Gastroesophageal sphincter (tissue), 3 donors: ENCODE results near the gene CACNB4.

Experiments used
- POLR2A ChIP-seq, 2 donors: fragments of 450-650 bp; IDR thresholded peaks; one replicate each; pipeline ENCODE4 v1.6.1; 2017; ENCODE audit warnings: antibody characterized with exemption in 2 of 2, mild to moderate bottlenecking in 2 of 2, moderate library complexity in 1 of 2
- POLR2AphosphoS5 ChIP-seq: sonication (generic); formaldehyde crosslinking; IDR thresholded peaks from one replicate; pipeline ENCODE4 v1.6.1; 2017; ENCODE audit warnings: antibody characterized with exemption
- TF ChIP-seq, protein P1 (sequence below), 4 experiments: fragments of 200-600 bp in 2 of 4; fragments of 450-650 bp in 2 of 4; sonication (generic) in 1 of 4; IDR thresholded peaks; one replicate each; pipeline ENCODE4 v1.5.1; 2017 to 2019; ENCODE audit warnings: antibody characterized with exemption in 4 of 4, mild to moderate bottlenecking in 2 of 4, moderate library complexity in 2 of 4

DNA sequence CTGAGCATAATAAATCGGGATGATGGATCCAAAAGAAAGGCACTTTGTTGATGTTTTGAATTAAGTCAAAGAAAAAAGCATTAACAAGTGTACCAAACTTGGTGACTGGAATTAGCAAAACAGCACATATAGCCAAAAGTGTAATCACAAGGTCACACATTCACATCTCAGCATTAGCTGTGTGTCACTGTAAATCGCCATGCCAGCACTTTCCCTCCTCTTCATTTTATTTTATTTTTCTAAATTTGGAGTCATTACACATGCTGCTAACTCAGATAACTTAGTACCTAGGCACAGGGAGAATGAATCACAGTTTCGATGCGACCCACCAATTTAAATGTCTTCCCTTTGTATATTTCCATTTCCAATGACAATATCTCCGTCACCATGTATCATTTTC lies 111.4 kb downstream of the CACNB4 start:
- TF ChIP-seq, protein P1, sequence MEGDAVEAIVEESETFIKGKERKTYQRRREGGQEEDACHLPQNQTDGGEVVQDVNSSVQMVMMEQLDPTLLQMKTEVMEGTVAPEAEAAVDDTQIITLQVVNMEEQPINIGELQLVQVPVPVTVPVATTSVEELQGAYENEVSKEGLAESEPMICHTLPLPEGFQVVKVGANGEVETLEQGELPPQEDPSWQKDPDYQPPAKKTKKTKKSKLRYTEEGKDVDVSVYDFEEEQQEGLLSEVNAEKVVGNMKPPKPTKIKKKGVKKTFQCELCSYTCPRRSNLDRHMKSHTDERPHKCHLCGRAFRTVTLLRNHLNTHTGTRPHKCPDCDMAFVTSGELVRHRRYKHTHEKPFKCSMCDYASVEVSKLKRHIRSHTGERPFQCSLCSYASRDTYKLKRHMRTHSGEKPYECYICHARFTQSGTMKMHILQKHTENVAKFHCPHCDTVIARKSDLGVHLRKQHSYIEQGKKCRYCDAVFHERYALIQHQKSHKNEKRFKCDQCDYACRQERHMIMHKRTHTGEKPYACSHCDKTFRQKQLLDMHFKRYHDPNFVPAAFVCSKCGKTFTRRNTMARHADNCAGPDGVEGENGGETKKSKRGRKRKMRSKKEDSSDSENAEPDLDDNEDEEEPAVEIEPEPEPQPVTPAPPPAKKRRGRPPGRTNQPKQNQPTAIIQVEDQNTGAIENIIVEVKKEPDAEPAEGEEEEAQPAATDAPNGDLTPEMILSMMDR (IDR thresholded peaks at IDR 0.05) = no peak
- TF ChIP-seq POLR2A (IDR thresholded peaks at IDR 0.05) (no peak), POLR2AphosphoS5 (no peak)
